Stomach (tissue), 4 donors: ENCODE data around the gene USP38.
"Not testable (repeated sequence)": the region's sequence is repeated elsewhere in the genome, so short reads cannot be mapped to it uniquely, and the experiment has no call there.

Source experiments
- CTCF ChIP-seq, 7 experiments: fragments of 450-650 bp in 4 of 7; fragments of 200-600 bp in 3 of 7; sonication (generic) in 3 of 7; IDR thresholded peaks; one replicate each; pipeline ENCODE4 v1.5.1; 2016 to 2019; ENCODE audit warnings: antibody characterized with exemption in 7 of 7, control low read depth in 2 of 7, mild to moderate bottlenecking in 1 of 7
- EP300 ChIP-seq: sonication (generic); formaldehyde crosslinking; IDR thresholded peaks from one replicate; pipeline ENCODE4 v1.6.1; 2017; ENCODE audit warnings: antibody characterized with exemption
- POLR2A ChIP-seq, 4 donors: fragments of 450-650 bp; IDR thresholded peaks; one replicate each; pipeline ENCODE4 v1.6.1; 2016; ENCODE audit warnings: antibody characterized with exemption in 4 of 4, control low read depth in 2 of 4, mild to moderate bottlenecking in 1 of 4, moderate library complexity in 1 of 4
- POLR2AphosphoS5 ChIP-seq, 3 donors: sonication (generic); formaldehyde crosslinking; IDR thresholded peaks; one replicate each; pipeline ENCODE4 v1.6.1; 2016; ENCODE audit warnings: antibody characterized with exemption in 3 of 3

DNA sequence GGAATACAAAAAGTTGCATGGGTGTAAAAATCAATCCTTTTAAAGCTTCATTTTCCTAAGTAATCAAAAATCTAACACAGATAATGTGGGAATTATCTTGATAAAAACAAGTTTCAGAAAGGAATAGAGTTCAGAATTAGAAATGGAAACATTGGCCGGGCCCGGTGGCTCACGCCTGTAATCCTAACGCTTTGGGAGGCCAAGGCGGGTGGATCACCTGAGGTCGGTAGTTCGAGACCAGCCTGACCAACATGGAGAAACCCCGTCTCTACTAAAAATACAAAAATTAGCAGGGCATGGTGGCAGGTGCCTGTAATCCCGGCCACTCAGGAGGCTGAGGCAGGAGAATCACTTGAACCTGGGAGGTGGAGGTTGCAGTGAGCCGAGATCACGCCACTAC is 52.5 kb downstream of the USP38 start:
- not testable (repeated sequence) for TF ChIP-seq CTCF (IDR thresholded peaks at IDR 0.05); POLR2A (IDR thresholded peaks at IDR 0.05); POLR2AphosphoS5 (IDR thresholded peaks at IDR 0.05); EP300
